H1 (cell line): ENCODE data around the gene TMEM209. TPM values are rescaled to one million over a fixed set of nuclear protein-coding genes. Genes with fewer than 3 reads are reported as not detected.

Experiments
- CTCF ChIA-PET: fragments of 300-600 bp; sonication (Branson Sonifier 250); formaldehyde crosslinking; loops from one replicate; lab custom pipeline; 2021; ENCODE audit not compliant: partially characterized antibody; lab: Charles Lee
- POLR2A ChIA-PET: fragments of 300-600 bp; sonication (Branson Sonifier 250); formaldehyde crosslinking; loops from one replicate; lab custom pipeline; 2021; ENCODE audit warnings: inconsistent platforms; ENCODE audit not compliant: partially characterized antibody; lab: Charles Lee
- DNase-seq, 2 experiments: peaks; one replicate each; pipeline versions ENCODE4 v3.0.0 to v3.0.0-alpha.2; 2010 to 2022; ENCODE audit warnings: low spot score in 2 of 2, low read depth in 1 of 2, mixed read lengths in 1 of 2
- FAIRE-seq: peaks from 2 replicates; lab custom pipeline; 2011; peaks lifted over from hg19 to GRCh38; lab: Jason Lieb, UNC
- H2AFZ ChIP-seq: 2 replicates; pipeline ENCODE4 v1.8.1; 2012; ENCODE audit warnings: low read length, inconsistent platforms
- H2AK5ac ChIP-seq: 2 replicates; pipeline ENCODE4 v1.6.1; 2013; ENCODE audit warnings: low read depth, low read length
- H2BK120ac ChIP-seq: replicated peaks from 2 replicates; pipeline ENCODE3; 2013; ENCODE audit warnings: low read depth, low read length, inconsistent platforms
- H2BK12ac ChIP-seq: 2 replicates; pipeline ENCODE4 v1.6.1; 2013; ENCODE audit warnings: low read depth, low read length
- H2BK15ac ChIP-seq: 2 replicates; pipeline ENCODE4 v1.6.1; 2013; ENCODE audit warnings: low read length
- H2BK20ac ChIP-seq: 2 replicates; pipeline ENCODE4 v1.6.1; 2013; ENCODE audit warnings: low read length
- H2BK5ac ChIP-seq: 2 replicates; pipeline ENCODE4 v1.6.1; 2013; ENCODE audit warnings: low read depth, low read length
- H3K14ac ChIP-seq: 2 replicates; pipeline ENCODE4 v1.6.1; 2013; ENCODE audit warnings: inconsistent platforms; ENCODE audit not compliant: insufficient read length
- H3K18ac ChIP-seq: 2 replicates; pipeline ENCODE4 v1.6.1; 2013; ENCODE audit warnings: low read length; ENCODE audit errors: extremely low read depth
- H3K23ac ChIP-seq: 2 replicates; pipeline ENCODE4 v1.6.1; 2013; ENCODE audit warnings: inconsistent platforms; ENCODE audit not compliant: insufficient read length
- H3K23me2 ChIP-seq: 2 replicates; pipeline ENCODE4 v1.6.1; 2013; ENCODE audit warnings: low read depth, low read length
- H3K27ac ChIP-seq: 2 replicates; pipeline ENCODE4 v1.6.1; 2011; ENCODE audit warnings: low read depth, low read length, inconsistent platforms
- H3K27me3 ChIP-seq, 4 experiments: replicated peaks in 1 of 4; 1 replicate in 1 of 4; 2 replicates in 3 of 4; pipeline versions ENCODE4 v1.6.1 to v1.8.1; 2011 to 2013; ENCODE audit warnings: low read length in 3 of 4, mild to moderate bottlenecking in 3 of 4, inconsistent platforms in 2 of 4, mixed read lengths in 2 of 4, moderate library complexity in 1 of 4; ENCODE audit not compliant: control insufficient read depth in 3 of 4, insufficient read depth in 3 of 4; ENCODE audit errors: extremely low read depth in 1 of 4
- H3K36me3 ChIP-seq, 4 experiments: 2 replicates each; pipeline versions ENCODE4 v1.6.1 to v1.8.1; 2011 to 2013; ENCODE audit warnings: mild to moderate bottlenecking in 4 of 4, low read length in 3 of 4, moderate library complexity in 2 of 4, control low read depth in 1 of 4, inconsistent platforms in 1 of 4; ENCODE audit not compliant: insufficient read depth in 4 of 4, control insufficient read depth in 2 of 4
- H3K4ac ChIP-seq: replicated peaks from 2 replicates; pipeline ENCODE3; 2013; ENCODE audit warnings: low read length, low read depth, mixed read lengths, inconsistent platforms; ENCODE audit not compliant: insufficient read length
- H3K4me1 ChIP-seq, 4 experiments: replicated peaks in 1 of 4; 1 replicate in 1 of 4; 2 replicates in 3 of 4; pipeline versions ENCODE4 v1.6.1 to v1.8.1; 2011 to 2013; ENCODE audit warnings: low read length in 3 of 4, inconsistent platforms in 2 of 4, mixed read lengths in 1 of 4; ENCODE audit not compliant: insufficient read depth in 4 of 4, control insufficient read depth in 3 of 4
- H3K4me2 ChIP-seq, 2 experiments: 2 replicates each; pipeline versions ENCODE4 v1.6.1 to v1.8.1; 2011 to 2013; ENCODE audit warnings: low read depth in 2 of 2, low read length in 2 of 2, control low read depth in 1 of 2, inconsistent platforms in 1 of 2, mild to moderate bottlenecking in 1 of 2; ENCODE audit not compliant: insufficient read depth in 1 of 2
- H3K4me3 ChIP-seq, 4 experiments: fragments of 200-600, 300-600 bp in 1 of 4; sonication (generic), shearing (Covaris generic), sonication (Bioruptor Twin) in 1 of 4; 2 replicates each; pipeline versions ENCODE4 v1.5.1 to v1.8.1; 2011 to 2016; ENCODE audit warnings: low read length in 4 of 4, low read depth in 3 of 4, control low read depth in 2 of 4, inconsistent platforms in 2 of 4, mild to moderate bottlenecking in 2 of 4, mixed read lengths in 1 of 4, moderate library complexity in 1 of 4; ENCODE audit not compliant: insufficient read depth in 2 of 4; ENCODE audit errors: extremely low read depth in 1 of 4
- H3K56ac ChIP-seq: replicated peaks from 2 replicates; pipeline ENCODE3; 2013; ENCODE audit warnings: low read depth, mild to moderate bottlenecking, mixed read lengths, low read length, inconsistent platforms; ENCODE audit not compliant: insufficient read length
- H3K79me1 ChIP-seq: 2 replicates; pipeline ENCODE4 v1.6.1; 2013; ENCODE audit warnings: low read depth, low read length, control low read depth
- H3K79me2 ChIP-seq, 2 experiments: 2 replicates each; pipeline versions ENCODE4 v1.6.1 to v1.8.1; 2012 to 2013; ENCODE audit warnings: low read length in 2 of 2, mild to moderate bottlenecking in 2 of 2, inconsistent platforms in 1 of 2; ENCODE audit not compliant: insufficient read depth in 2 of 2, control insufficient read depth in 1 of 2
- H3K9ac ChIP-seq, 4 experiments: replicated peaks in 1 of 4; 1 replicate in 1 of 4; 2 replicates in 3 of 4; pipeline versions ENCODE4 v1.6.1 to v1.8.1; 2011 to 2013; ENCODE audit warnings: low read depth in 3 of 4, low read length in 3 of 4, control low read depth in 2 of 4, mild to moderate bottlenecking in 2 of 4, moderate library complexity in 2 of 4, inconsistent platforms in 1 of 4; ENCODE audit errors: extremely low read depth in 1 of 4
- H3K9me3 ChIP-seq, 2 experiments: 2 replicates each; pipeline versions ENCODE4 v1.6.1 to v1.8.1; 2012 to 2013; ENCODE audit warnings: mild to moderate bottlenecking in 2 of 2, moderate library complexity in 2 of 2, control low read depth in 1 of 2, inconsistent platforms in 1 of 2, low read depth in 1 of 2, low read length in 1 of 2, mixed read lengths in 1 of 2; ENCODE audit not compliant: insufficient read depth in 2 of 2
- H4K20me1 ChIP-seq, 2 experiments: replicated peaks in 1 of 2; 2 replicates each; pipeline versions ENCODE3 to v1.8.1; 2011 to 2013; ENCODE audit warnings: inconsistent platforms in 2 of 2, low read length in 2 of 2, mild to moderate bottlenecking in 1 of 2; ENCODE audit not compliant: insufficient read depth in 2 of 2, control insufficient read depth in 1 of 2
- H4K5ac ChIP-seq: 2 replicates; pipeline ENCODE4 v1.6.1; 2013; ENCODE audit warnings: low read length, low read depth, mixed read lengths, inconsistent platforms; ENCODE audit not compliant: insufficient read length
- H4K8ac ChIP-seq: 2 replicates; pipeline ENCODE4 v1.8.0; 2013; ENCODE audit warnings: mild to moderate bottlenecking, moderate library complexity, low read length, inconsistent platforms; ENCODE audit not compliant: insufficient read depth; ENCODE audit errors: extremely low read depth
- H4K91ac ChIP-seq: replicated peaks from 2 replicates; pipeline ENCODE3; 2013; ENCODE audit warnings: low read length, mixed read lengths, inconsistent platforms; ENCODE audit not compliant: insufficient read length
- BACH1 ChIP-seq: IDR thresholded peaks from 2 replicates; pipeline ENCODE4 v1.6.1; 2012; ENCODE audit warnings: low read length, improper control_type of control experiment
- CBX5 ChIP-seq: fragments of 300-800, 300-1000 bp; sonication (generic); IDR thresholded peaks from 2 replicates; pipeline ENCODE4 v1.7.1; 2016; ENCODE audit warnings: antibody characterized with exemption, low read length, low read depth
- CREB1 ChIP-seq: IDR thresholded peaks from 2 replicates; pipeline ENCODE4 v1.6.1; 2012; ENCODE audit warnings: inconsistent platforms
- E2F6 ChIP-seq: IDR thresholded peaks from 2 replicates; pipeline ENCODE4 v1.6.1; 2012; ENCODE audit warnings: inconsistent platforms
- MAFK ChIP-seq: IDR thresholded peaks from 2 replicates; pipeline ENCODE4 v1.6.1; 2012; ENCODE audit warnings: low read depth, mild to moderate bottlenecking, improper control_type of control experiment, low read length
- POLR2AphosphoS5 ChIP-seq: IDR thresholded peaks from 2 replicates; pipeline ENCODE4 v1.6.1; 2011; ENCODE audit warnings: low read depth, low read length
- POU5F1 ChIP-seq: IDR thresholded peaks from 2 replicates; pipeline ENCODE4 v1.6.1; 2011; ENCODE audit warnings: low read depth, mild to moderate bottlenecking, low read length, moderate library complexity
- RFX5 ChIP-seq: IDR thresholded peaks from 2 replicates; pipeline ENCODE4 v1.6.1; 2011; ENCODE audit warnings: low read depth, low read length, improper control_type of control experiment, borderline replicate concordance
- RNF2 ChIP-seq: fragments of 200-900, 300-1000 bp; sonication (generic); IDR thresholded peaks from 2 replicates; pipeline ENCODE4 v1.7.1; 2016; ENCODE audit warnings: borderline replicate concordance, low read depth, mild to moderate bottlenecking, antibody characterized with exemption, low read length; ENCODE audit not compliant: poor library complexity, severe bottlenecking; ENCODE audit errors: missing control alignments
- SIX5 ChIP-seq: IDR thresholded peaks from 2 replicates; pipeline ENCODE4 v1.6.1; 2011; ENCODE audit warnings: mild to moderate bottlenecking, low read depth, low read length
- WGBS, 2 experiments: shearing (Covaris generic) in 1 of 2; methylation state at CpG; one replicate each; pipeline versions ENCODE4 v1.1.6 to v1.1.7; 2013 to 2015; ENCODE audit warnings: low lambda C conversion rate in 2 of 2, mixed read lengths in 2 of 2, inconsistent platforms in 1 of 2, low coverage in 1 of 2, missing lambda C conversion rate in 1 of 2; ENCODE audit not compliant: insufficient replicate concordance in 2 of 2, insufficient coverage in 1 of 2, insufficient read length in 1 of 2; ENCODE audit errors: extremely low coverage in 1 of 2, missing lambda C conversion rate in 1 of 2; 5-methylcytosine and 5-hydroxymethylcytosine counted together
- polyA plus RNA-seq, 7 experiments: library from polyadenylated mRNA; depleted of rRNA in 3 of 7; stranded (reverse) in 5 of 7; unstranded in 2 of 7; fragments of >200 nt in 5 of 7; fragments of 200-250 nt in 2 of 7; gene quantifications; 1 replicate in 5 of 7; 2 replicates in 1 of 7; 4 replicates in 1 of 7; pipeline versions ENCODE4 v1.2.1 to v1.2.3, GENCODE V29; 2011 to 2013; ENCODE audit warnings: missing spikeins in 2 of 7, mixed read lengths in 2 of 7
- total RNA-seq: library from RNA; stranded (reverse); fragmentation: NEBNext Ultra II Directional; extraction: Animal tissue kit (Norgen Biotek cat#: 25700); gene quantifications from 2 replicates; pipeline ENCODE4 v1.2.1, GENCODE V29; 2021

TMEM209 gene
- total and polyA plus RNA-seq, 2 of the 8 experiments (the other 6 are each of a cell fraction or from before 2014, with no cell fraction given), result 28.5 to 30.5 TPM

GRCh38 chr7:130156140-130156539, 49.1 kb downstream of the TMEM209 start:
- Histone ChIP-seq H3K4ac (no peak overlapping the region), H4K91ac (no peak overlapping the region), H3K56ac (no peak overlapping the region), H2BK5ac (no peak overlapping the region), H3K36me3 (no peaks in the 10 kb centered on the region; a peak in 2 of 8 replicates), H3K18ac (no peak overlapping the region), H3K4me2 (no peak overlapping the region), H3K27ac (no peak overlapping the region), H3K27me3 (no peaks in the 10 kb centered on the region; a peak in 1 of 7 replicates), H2BK15ac (no peak overlapping the region), H2BK20ac (no peak overlapping the region), H4K5ac (no peak overlapping the region), H4K20me1 (peaks cover 0 to 11% of the 10 kb centered on the region in 2 experiments), H3K23me2 (peaks cover 12% of the 10 kb centered on the region; the same call in 1 of the 2 replicates), H3K79me1 (no peaks in the 10 kb centered on the region), H3K9me3 (no peaks in the 10 kb centered on the region; a peak in 3 of 4 replicates), H3K14ac (no peak overlapping the region), H3K9ac (no peak overlapping the region), H3K23ac (no peak overlapping the region), H3K4me1 (no peaks in the 10 kb centered on the region), H2AK5ac (no peak overlapping the region), H2BK12ac (no peak overlapping the region), H4K8ac (no peak overlapping the region), H2AFZ (no peak overlapping the region), H3K79me2 (no peaks in the 10 kb centered on the region), H2BK120ac (no peak overlapping the region), H3K4me3 (no peak overlapping the region)
- TF ChIP-seq POLR2AphosphoS5, result no peak
- no peak for TF ChIP-seq RNF2
- TF ChIP-seq CBX5, result no peak
- no peak for TF ChIP-seq BACH1
- no peak for TF ChIP-seq E2F6
- no peak for TF ChIP-seq RFX5
- TF ChIP-seq SIX5, result no peak
- no peak for TF ChIP-seq CREB1
- TF ChIP-seq POU5F1, result no peak
- no peak for TF ChIP-seq MAFK
- ChIA-PET POLR2A (interaction anchor here (1.3 kb wide), 1 partner anchor 15 kb away, joined by 4 read pairs; no protein-coding TSS in a partner anchor), CTCF (interaction anchor here (0.7 to 3.2 kb wide), 8 partner anchors 8 to 601 kb away, joined by 3 to 22 read pairs (median 4); no protein-coding TSS in a partner anchor)
- 95% methylated on average over 7 of the region's 7 CpGs; no CpG with 5 or more reads in 1 of the 2 experiments for WGBS, 2 experiments
- FAIRE-seq (no peak), DNase-seq (no peak)
